ENCODE results near the gene APOBR.
"Not testable (repeated sequence)": the region's sequence is repeated elsewhere in the genome, so short reads cannot be mapped to it uniquely, and the experiment has no call there.

APOBR gene

GRCh38 chr16:28494121-28494851, at the start of gene APOBR:
Gene APOBR (plus strand): TSS chr16:28494643. CDS start chr16:28494682, 39 bp downstream.
- no peak for DNase-seq (ENCODE audit: low spot score)

DNA sequence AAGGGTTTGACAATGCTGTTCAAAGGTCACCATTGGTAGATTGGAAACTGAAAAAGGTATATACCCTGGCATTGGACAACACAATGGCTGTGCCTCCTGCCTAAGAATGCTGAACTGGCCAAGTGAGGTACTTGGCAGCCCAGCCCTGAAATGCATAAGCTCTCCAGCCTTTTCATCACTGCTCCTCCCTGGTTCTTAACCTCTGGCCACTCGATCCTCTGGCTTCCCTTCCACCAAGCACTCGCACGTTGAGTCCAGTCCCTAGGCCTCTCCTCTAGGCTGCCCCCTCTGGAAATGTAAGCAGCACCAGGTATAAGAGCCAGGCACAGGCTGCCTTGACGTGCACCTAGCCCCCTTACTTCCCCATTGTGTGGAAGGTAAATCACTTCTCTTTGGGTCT, 48.1 kb upstream of the APOBR start:
- DNase-seq (ENCODE audit: low spot score) = not testable (repeated sequence)

DNA sequence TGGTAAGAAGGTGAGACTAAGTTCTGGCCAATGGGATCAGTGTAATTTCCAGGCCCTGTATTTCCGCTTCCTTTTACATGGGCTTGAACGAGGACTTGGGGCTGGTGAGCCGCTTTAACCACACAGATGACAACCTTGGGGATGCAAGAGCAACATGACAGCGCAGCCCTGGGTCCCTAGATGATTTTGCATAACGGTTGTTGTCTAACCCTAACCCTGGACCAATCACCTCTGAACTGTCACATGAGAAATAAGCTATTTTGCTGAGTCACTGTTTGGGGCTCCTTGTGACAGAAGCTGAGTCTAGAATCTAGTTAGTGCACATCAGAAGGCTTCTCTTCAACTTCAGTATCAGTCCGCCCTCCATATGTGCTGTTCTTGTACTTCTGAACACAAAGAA, 47.4 kb upstream of the APOBR start:
- DNase-seq (ENCODE audit: low spot score) = not testable (repeated sequence)

DNA sequence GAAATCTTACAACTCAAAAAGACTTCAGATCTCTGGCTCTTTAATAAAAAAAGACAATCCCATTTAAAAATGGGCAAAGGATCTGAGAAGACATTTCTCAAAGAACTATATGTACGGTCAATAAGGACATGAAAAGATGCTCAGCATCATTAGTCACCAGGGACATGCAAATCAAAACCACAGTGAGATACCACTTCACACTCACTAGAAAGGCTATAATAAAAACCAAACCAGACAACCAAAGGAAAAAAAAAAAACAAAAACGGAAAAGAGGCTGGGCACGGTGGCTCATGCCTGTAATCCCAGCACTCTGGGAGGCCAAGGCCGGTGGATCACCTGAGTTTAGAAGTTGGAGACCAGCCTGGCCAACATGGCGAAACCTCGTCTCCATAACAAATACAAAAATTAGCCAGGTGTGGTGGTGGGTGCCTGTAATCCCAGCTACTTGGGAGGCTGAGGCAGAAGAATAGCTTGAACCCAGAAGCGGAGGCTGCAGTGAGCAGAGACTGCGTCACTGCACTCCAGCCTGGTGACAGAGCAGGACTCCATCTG, 20.7 kb upstream of the APOBR start:
- no peak for DNase-seq (ENCODE audit: low spot score)

- DNase-seq (ENCODE audit: low spot score) = no peak
Observed at GRCh38 chr16:28475221-28475620, 19.2 kb upstream of the APOBR start.

GRCh38 chr16:28477311-28477920, 17.0 kb upstream of the APOBR start:
- no peak for DNase-seq (ENCODE audit: low spot score)

DNA sequence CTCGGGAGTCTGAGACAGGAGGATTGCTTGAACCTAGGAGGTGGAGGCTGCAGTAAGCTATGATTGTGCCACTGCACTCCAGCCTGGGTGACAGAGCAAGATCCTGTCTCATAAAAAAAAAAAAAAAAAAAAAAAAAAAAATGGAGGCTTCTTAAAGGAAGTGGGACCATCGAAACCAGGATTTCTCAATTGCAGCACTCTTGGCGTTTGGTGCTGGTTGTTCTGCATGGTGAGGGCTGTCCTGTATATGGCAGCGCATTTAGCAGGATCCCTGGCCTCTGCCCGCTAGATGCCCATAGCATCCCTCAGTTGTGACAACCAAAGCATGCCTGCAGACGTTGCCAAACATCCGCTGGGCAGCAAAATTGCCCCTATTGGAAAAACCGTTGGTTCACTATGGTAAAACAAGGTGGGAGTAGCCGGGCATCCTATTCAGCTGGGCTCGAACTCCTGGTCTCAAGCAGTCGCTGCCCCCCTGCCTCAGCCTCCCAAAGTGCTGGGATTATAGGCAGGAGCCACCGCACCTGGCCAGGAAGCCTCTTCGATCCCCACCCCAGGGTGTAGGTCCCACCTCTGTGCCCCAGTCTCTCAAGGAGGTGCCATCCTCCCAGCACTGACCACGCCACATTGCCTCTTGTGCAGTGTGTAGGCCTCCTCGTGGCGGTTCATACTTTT, 15.8 kb upstream of the APOBR start:
- no peak for DNase-seq (ENCODE audit: low spot score)

GRCh38 chr16:28482026-28482425, 12.4 kb upstream of the APOBR start:
- no peak for DNase-seq (ENCODE audit: low spot score)

- not testable (repeated sequence) for DNase-seq (ENCODE audit: low spot score)
Observed at GRCh38 chr16:28483361-28483760, 11.1 kb upstream of the APOBR start.

DNA sequence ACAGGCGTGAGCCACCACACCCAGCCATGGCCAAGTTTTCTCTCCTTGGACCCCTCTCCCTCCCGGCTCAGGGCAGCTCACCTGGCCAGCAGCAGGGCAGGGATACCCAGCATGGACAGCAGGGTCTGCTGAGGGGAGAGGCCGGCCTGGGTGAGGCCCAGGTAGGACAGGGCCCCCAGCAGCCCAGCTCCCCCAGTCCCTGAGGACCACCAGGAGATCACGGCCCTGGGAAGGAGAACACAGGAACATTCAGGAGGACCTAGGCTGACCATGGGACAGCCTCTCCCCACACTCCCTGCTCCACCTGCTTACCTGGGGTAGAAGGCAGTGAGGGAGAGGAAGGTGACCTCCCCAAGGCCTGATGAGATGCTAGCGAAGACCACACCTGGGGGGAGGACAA, 8.2 kb upstream of the APOBR start:
- DNase-seq (ENCODE audit: low spot score) = no peak

- DNase-seq (ENCODE audit: low spot score) = no peak
Observed at GRCh38 chr16:28491230-28491969, 3.0 kb upstream of the APOBR start.

DNA sequence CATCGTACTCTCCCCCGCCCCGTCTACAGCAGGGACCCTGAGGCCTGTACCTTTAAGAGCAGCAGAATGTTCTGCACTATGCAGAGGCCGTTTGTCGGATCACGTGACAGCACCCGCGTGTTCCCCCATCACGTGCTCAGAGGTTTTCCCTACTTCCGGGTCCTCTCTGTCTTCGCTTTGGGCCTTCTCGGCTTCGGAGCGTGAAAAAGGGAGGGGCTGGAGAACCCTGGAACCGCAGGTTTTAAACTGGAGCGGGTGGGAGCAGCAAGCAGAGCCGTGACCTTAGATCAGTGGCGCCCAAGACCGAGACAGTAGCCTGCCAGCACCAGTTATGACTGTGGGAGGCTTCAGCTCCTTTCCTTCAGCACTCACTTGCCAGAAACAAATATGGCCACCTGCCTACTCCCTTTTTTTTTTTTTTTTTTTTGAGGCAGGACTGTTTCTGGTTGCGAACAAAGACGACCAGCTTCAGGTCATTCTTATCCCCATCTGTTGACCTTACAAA, 2.4 kb upstream of the APOBR start, which contains the start of gene CLN3:
Gene CLN3 (minus strand): TSS at position 105 of the 505 bp plus-strand sequence. CDS start 315 bp downstream, outside the sequence.
- peak; percentile 96 for DNase-seq (ENCODE audit: low spot score)

DNA sequence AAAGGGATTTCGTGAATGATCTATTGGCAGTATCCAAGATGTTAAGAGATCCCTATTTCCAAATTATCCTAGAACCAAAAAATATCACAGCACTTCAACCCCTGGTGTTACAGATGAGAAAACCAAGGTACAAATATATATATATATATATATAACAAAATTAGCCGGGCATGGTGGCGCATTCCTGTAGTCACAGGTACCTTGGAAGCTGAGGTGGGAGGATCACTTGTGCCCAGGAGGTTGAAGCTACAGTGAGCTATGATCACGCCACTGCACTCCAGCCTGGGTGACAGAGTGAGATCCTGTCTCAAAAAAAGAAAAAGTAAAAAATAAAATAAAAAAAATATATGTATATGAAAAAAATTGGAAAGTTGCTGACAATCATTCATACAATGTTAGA, 1.9 kb upstream of the APOBR start:
- no peak for DNase-seq (ENCODE audit: low spot score)

DNA sequence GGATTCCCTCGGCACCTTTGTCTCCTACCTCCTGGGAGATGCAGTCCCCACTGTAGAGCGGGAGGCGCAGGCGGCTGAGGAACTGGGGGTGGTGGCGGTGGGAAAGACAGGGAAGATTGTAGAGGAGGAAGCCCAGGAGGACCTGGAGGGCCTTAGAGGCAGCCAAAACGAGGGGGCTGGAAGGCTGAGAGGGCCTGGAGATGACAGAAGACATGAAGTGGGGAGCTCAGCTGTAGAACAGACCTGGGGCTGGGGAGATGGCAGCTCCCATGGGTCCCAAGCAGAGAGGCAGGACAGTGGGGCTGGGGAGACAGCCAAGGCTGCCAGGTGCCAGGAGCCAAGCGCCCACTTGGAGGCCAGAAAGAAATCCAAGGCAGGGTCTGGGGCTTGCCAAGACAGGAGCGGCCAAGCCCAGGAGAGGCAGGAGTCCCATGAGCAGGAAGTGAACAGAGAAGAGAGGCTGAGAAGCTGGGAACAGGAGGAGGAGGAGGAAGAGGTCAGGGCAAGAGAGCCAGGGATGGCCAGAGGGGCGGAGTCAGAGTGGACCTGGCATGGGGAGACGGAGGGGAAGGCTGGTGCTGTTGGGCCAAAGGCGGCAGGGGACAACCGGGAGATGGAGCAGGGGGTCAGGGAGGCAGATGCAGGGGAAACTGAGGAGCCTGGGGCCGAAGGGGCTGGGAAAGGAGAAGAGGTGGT, 803 bp downstream of the APOBR start:
- no peak for DNase-seq (ENCODE audit: low spot score)

DNA sequence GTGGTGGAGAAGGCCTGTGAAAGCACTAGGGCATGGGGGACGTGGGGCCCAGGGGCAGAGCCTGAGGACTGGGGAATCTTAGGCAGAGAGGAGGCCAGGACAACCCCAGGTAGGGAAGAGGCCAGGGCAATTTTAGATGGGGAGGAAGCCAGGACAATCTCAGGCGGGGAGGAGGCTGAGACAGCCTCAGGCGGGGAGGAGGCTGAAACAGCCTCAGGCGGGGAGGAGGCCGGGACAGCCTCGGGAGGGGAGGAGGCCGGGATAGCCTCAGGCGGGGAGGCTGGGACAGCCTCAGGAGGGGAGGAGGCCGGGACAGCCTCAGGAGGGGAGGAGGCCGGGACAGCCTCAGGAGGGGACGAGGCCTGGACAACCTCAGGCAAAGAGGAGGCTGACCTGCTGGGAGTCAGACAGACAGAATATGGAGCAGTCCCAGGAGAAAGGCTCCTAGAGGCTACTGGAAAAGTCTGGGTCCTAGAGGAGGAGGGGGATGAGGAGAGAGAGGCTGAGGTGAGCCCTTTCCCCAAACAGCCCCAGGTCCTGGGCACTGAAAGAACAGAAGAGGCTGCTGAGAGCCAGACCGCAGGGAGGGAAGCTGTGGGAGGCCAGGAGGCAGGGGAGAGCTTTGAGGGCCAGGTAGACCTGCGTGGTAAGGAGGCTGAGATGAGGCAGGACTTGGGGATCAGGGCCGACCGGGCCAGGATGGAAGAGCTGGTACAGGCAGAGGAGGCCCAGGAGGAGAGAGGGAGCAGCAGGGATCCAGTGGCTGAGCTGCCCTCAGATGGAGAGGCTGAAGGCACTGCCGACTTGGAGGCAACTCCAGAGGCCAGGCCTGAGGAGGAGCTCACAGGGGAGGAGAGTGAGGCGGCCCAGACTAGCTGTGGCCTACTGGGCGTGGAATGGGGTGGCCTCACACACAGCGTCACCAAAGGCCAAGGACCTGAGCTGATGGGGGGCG, 1.6 kb downstream of the APOBR start:
- DNase-seq (ENCODE audit: low spot score) = no peak

- no peak for DNase-seq (ENCODE audit: low spot score)
Observed at GRCh38 chr16:28496844-28497243, 2.4 kb downstream of the APOBR start.

DNA sequence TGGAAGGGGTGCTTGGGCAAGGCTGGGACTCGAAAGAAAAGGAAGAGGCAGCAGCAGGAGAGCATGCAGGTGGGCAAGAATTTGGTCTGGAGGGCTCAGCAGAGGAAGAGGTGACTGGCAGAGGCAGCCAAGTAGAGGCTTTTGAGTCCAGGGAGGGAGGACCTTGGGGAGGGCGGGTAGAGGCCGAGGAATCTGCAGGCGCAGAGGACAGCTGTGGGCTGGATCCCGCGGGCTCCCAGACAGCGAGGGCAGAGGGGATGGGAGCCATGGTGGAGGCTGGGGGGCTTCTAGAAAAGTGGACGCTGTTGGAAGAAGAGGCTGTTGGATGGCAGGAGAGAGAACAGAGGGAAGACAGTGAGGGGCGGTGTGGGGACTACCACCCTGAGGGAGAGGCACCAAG, 2.9 kb downstream of the APOBR start:
- DNase-seq (ENCODE audit: low spot score) = no peak

GRCh38 chr16:28497861-28498599, 3.6 kb downstream of the APOBR start:
- no peak for DNase-seq (ENCODE audit: low spot score)

DNA sequence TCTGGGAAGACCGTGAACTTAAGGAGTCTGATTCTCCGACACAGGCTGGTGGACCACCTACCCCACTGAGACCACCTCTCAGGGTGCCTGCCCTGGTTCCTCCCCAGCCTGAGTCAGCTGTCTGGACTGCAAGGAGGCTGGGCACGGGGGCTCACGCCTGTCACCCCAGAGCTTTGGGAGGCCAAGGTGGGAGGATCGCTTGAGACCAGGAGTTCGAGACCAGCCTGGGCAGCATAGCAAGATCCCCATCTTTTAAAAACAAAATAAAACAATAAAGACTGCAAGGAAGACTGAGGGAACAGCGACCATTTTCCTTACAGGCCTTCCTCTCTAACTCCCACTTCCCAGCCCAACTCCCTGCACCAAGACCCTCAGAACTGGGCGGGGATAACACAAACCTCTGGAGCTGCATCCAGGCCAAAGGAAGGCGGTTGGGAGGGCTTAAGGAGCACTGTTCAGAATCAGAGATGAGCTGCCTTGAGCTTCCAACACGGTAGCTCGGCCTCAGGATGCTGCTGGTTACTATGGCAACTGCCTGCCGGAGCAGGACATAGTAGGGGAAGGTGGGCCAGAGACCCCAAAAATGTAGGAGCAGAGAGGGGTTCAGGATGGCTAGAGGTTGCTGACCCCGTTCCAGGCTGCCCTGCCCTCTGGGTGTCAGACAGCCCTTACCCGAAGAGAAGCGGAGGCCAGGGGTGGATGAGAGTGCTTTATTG, 4.4 kb downstream of the APOBR start:
- no peak for DNase-seq (ENCODE audit: low spot score)
